Measurements from ENCODE around the gene VEZT.
A peak's percentile ranks its signal among the peaks of the same experiment; 100 is the strongest.
"Not testable (repeated sequence)": the region's sequence is repeated elsewhere in the genome, so short reads cannot be mapped to it uniquely, and the experiment has no call there.

Gene VEZT

GRCh38 chr12:95262808-95263207, 45.2 kb downstream of the VEZT start:
- FAIRE-seq, result no peak

- no peak for FAIRE-seq
Measured at GRCh38 chr12:95265765-95266164, 48.2 kb downstream of the VEZT start.

- FAIRE-seq, result peak; percentile 17
Measured at GRCh38 chr12:95266254-95266653, 48.6 kb downstream of the VEZT start.

- FAIRE-seq, result no peak
Measured at GRCh38 chr12:95269892-95270291, 52.3 kb downstream of the VEZT start.

- FAIRE-seq, result no peak
Measured at GRCh38 chr12:95271465-95271864, 53.9 kb downstream of the VEZT start.

GRCh38 chr12:95277139-95277538, 59.5 kb downstream of the VEZT start:
- no peak for FAIRE-seq

GRCh38 chr12:95279856-95280255, 62.2 kb downstream of the VEZT start:
- no peak for FAIRE-seq

GRCh38 chr12:95282266-95282665, 64.7 kb downstream of the VEZT start:
- no peak for FAIRE-seq

GRCh38 chr12:95283371-95283770, 65.8 kb downstream of the VEZT start:
- FAIRE-seq, result no peak

GRCh38 chr12:95286713-95287112, 69.1 kb downstream of the VEZT start:
- FAIRE-seq, result no peak

- FAIRE-seq, result no peak
Measured at GRCh38 chr12:95291501-95291900, 73.9 kb downstream of the VEZT start.

- FAIRE-seq, result no peak
Measured at GRCh38 chr12:95298916-95299315, 81.3 kb downstream of the VEZT start.

GRCh38 chr12:95300286-95300685, 82.7 kb downstream of the VEZT start:
- FAIRE-seq, result no peak

GRCh38 chr12:95303476-95303875, 85.9 kb downstream of the VEZT start:
- FAIRE-seq, result peak; percentile 81

GRCh38 chr12:95304673-95305198, 87.1 kb downstream of the VEZT start:
- FAIRE-seq, result peak; percentile 64

GRCh38 chr12:95312656-95313055, 95.0 kb downstream of the VEZT start:
- no peak for FAIRE-seq

GRCh38 chr12:95314756-95315155, 97.1 kb downstream of the VEZT start:
- not testable (repeated sequence) for FAIRE-seq

- FAIRE-seq, result no peak
Measured at GRCh38 chr12:95316798-95317197, 99.2 kb downstream of the VEZT start.

- no peak for FAIRE-seq
Measured at GRCh38 chr12:95318071-95318545, 100.5 kb downstream of the VEZT start.

- FAIRE-seq, result no peak
Measured at GRCh38 chr12:95319694-95320331, 102.2 kb downstream of the VEZT start.

- FAIRE-seq, result no peak
Measured at GRCh38 chr12:95321516-95322246, 104.1 kb downstream of the VEZT start.

GRCh38 chr12:95322326-95322725, 104.7 kb downstream of the VEZT start:
- FAIRE-seq, result no peak

- FAIRE-seq, result no peak
Measured at GRCh38 chr12:95323212-95323611, 105.6 kb downstream of the VEZT start.

- FAIRE-seq, result not testable (repeated sequence)
Measured at GRCh38 chr12:95324246-95324645, 106.6 kb downstream of the VEZT start.

Data from islet of Langerhans (tissue), 1 donor.